H1 (cell line): Measurements from ENCODE around the gene GNB1L. TPM values are rescaled to one million over a fixed set of nuclear protein-coding genes. Genes with fewer than 3 reads are reported as not detected.

Experiments
- CTCF ChIA-PET: fragments of 300-600 bp; sonication (Branson Sonifier 250); formaldehyde crosslinking; loops from one replicate; lab custom pipeline; 2021; ENCODE audit not compliant: partially characterized antibody; lab: Charles Lee
- POLR2A ChIA-PET: fragments of 300-600 bp; sonication (Branson Sonifier 250); formaldehyde crosslinking; loops from one replicate; lab custom pipeline; 2021; ENCODE audit warnings: inconsistent platforms; ENCODE audit not compliant: partially characterized antibody; lab: Charles Lee
- DNase-seq, 2 experiments: peaks; one replicate each; pipeline versions ENCODE4 v3.0.0 to v3.0.0-alpha.2; 2010 to 2022; ENCODE audit warnings: low spot score in 2 of 2, low read depth in 1 of 2, mixed read lengths in 1 of 2
- FAIRE-seq: peaks from 2 replicates; lab custom pipeline; 2011; peaks lifted over from hg19 to GRCh38; lab: Jason Lieb, UNC
- H2AFZ ChIP-seq: 2 replicates; pipeline ENCODE4 v1.8.1; 2012; ENCODE audit warnings: low read length, inconsistent platforms
- H2AK5ac ChIP-seq: 2 replicates; pipeline ENCODE4 v1.6.1; 2013; ENCODE audit warnings: low read depth, low read length
- H2BK120ac ChIP-seq: replicated peaks from 2 replicates; pipeline ENCODE3; 2013; ENCODE audit warnings: low read depth, low read length, inconsistent platforms
- H2BK12ac ChIP-seq: 2 replicates; pipeline ENCODE4 v1.6.1; 2013; ENCODE audit warnings: low read depth, low read length
- H2BK15ac ChIP-seq: 2 replicates; pipeline ENCODE4 v1.6.1; 2013; ENCODE audit warnings: low read length
- H2BK20ac ChIP-seq: 2 replicates; pipeline ENCODE4 v1.6.1; 2013; ENCODE audit warnings: low read length
- H2BK5ac ChIP-seq: 2 replicates; pipeline ENCODE4 v1.6.1; 2013; ENCODE audit warnings: low read depth, low read length
- H3K14ac ChIP-seq: 2 replicates; pipeline ENCODE4 v1.6.1; 2013; ENCODE audit warnings: inconsistent platforms; ENCODE audit not compliant: insufficient read length
- H3K18ac ChIP-seq: 2 replicates; pipeline ENCODE4 v1.6.1; 2013; ENCODE audit warnings: low read length; ENCODE audit errors: extremely low read depth
- H3K23ac ChIP-seq: 2 replicates; pipeline ENCODE4 v1.6.1; 2013; ENCODE audit warnings: inconsistent platforms; ENCODE audit not compliant: insufficient read length
- H3K23me2 ChIP-seq: 2 replicates; pipeline ENCODE4 v1.6.1; 2013; ENCODE audit warnings: low read depth, low read length
- H3K27ac ChIP-seq: 2 replicates; pipeline ENCODE4 v1.6.1; 2011; ENCODE audit warnings: low read depth, low read length, inconsistent platforms
- H3K27me3 ChIP-seq, 4 experiments: replicated peaks in 1 of 4; 1 replicate in 1 of 4; 2 replicates in 3 of 4; pipeline versions ENCODE4 v1.6.1 to v1.8.1; 2011 to 2013; ENCODE audit warnings: low read length in 3 of 4, mild to moderate bottlenecking in 3 of 4, inconsistent platforms in 2 of 4, mixed read lengths in 2 of 4, moderate library complexity in 1 of 4; ENCODE audit not compliant: control insufficient read depth in 3 of 4, insufficient read depth in 3 of 4; ENCODE audit errors: extremely low read depth in 1 of 4
- H3K36me3 ChIP-seq, 4 experiments: 2 replicates each; pipeline versions ENCODE4 v1.6.1 to v1.8.1; 2011 to 2013; ENCODE audit warnings: mild to moderate bottlenecking in 4 of 4, low read length in 3 of 4, moderate library complexity in 2 of 4, control low read depth in 1 of 4, inconsistent platforms in 1 of 4; ENCODE audit not compliant: insufficient read depth in 4 of 4, control insufficient read depth in 2 of 4
- H3K4ac ChIP-seq: replicated peaks from 2 replicates; pipeline ENCODE3; 2013; ENCODE audit warnings: low read length, low read depth, mixed read lengths, inconsistent platforms; ENCODE audit not compliant: insufficient read length
- H3K4me1 ChIP-seq, 4 experiments: replicated peaks in 1 of 4; 1 replicate in 1 of 4; 2 replicates in 3 of 4; pipeline versions ENCODE4 v1.6.1 to v1.8.1; 2011 to 2013; ENCODE audit warnings: low read length in 3 of 4, inconsistent platforms in 2 of 4, mixed read lengths in 1 of 4; ENCODE audit not compliant: insufficient read depth in 4 of 4, control insufficient read depth in 3 of 4
- H3K4me2 ChIP-seq, 2 experiments: 2 replicates each; pipeline versions ENCODE4 v1.6.1 to v1.8.1; 2011 to 2013; ENCODE audit warnings: low read depth in 2 of 2, low read length in 2 of 2, control low read depth in 1 of 2, inconsistent platforms in 1 of 2, mild to moderate bottlenecking in 1 of 2; ENCODE audit not compliant: insufficient read depth in 1 of 2
- H3K4me3 ChIP-seq, 4 experiments: fragments of 200-600, 300-600 bp in 1 of 4; sonication (generic), shearing (Covaris generic), sonication (Bioruptor Twin) in 1 of 4; 2 replicates each; pipeline versions ENCODE4 v1.5.1 to v1.8.1; 2011 to 2016; ENCODE audit warnings: low read length in 4 of 4, low read depth in 3 of 4, control low read depth in 2 of 4, inconsistent platforms in 2 of 4, mild to moderate bottlenecking in 2 of 4, mixed read lengths in 1 of 4, moderate library complexity in 1 of 4; ENCODE audit not compliant: insufficient read depth in 2 of 4; ENCODE audit errors: extremely low read depth in 1 of 4
- H3K56ac ChIP-seq: replicated peaks from 2 replicates; pipeline ENCODE3; 2013; ENCODE audit warnings: low read depth, mild to moderate bottlenecking, mixed read lengths, low read length, inconsistent platforms; ENCODE audit not compliant: insufficient read length
- H3K79me1 ChIP-seq: 2 replicates; pipeline ENCODE4 v1.6.1; 2013; ENCODE audit warnings: low read depth, low read length, control low read depth
- H3K79me2 ChIP-seq, 2 experiments: 2 replicates each; pipeline versions ENCODE4 v1.6.1 to v1.8.1; 2012 to 2013; ENCODE audit warnings: low read length in 2 of 2, mild to moderate bottlenecking in 2 of 2, inconsistent platforms in 1 of 2; ENCODE audit not compliant: insufficient read depth in 2 of 2, control insufficient read depth in 1 of 2
- H3K9ac ChIP-seq, 4 experiments: replicated peaks in 1 of 4; 1 replicate in 1 of 4; 2 replicates in 3 of 4; pipeline versions ENCODE4 v1.6.1 to v1.8.1; 2011 to 2013; ENCODE audit warnings: low read depth in 3 of 4, low read length in 3 of 4, control low read depth in 2 of 4, mild to moderate bottlenecking in 2 of 4, moderate library complexity in 2 of 4, inconsistent platforms in 1 of 4; ENCODE audit errors: extremely low read depth in 1 of 4
- H3K9me3 ChIP-seq, 2 experiments: 2 replicates each; pipeline versions ENCODE4 v1.6.1 to v1.8.1; 2012 to 2013; ENCODE audit warnings: mild to moderate bottlenecking in 2 of 2, moderate library complexity in 2 of 2, control low read depth in 1 of 2, inconsistent platforms in 1 of 2, low read depth in 1 of 2, low read length in 1 of 2, mixed read lengths in 1 of 2; ENCODE audit not compliant: insufficient read depth in 2 of 2
- H4K20me1 ChIP-seq, 2 experiments: replicated peaks in 1 of 2; 2 replicates each; pipeline versions ENCODE3 to v1.8.1; 2011 to 2013; ENCODE audit warnings: inconsistent platforms in 2 of 2, low read length in 2 of 2, mild to moderate bottlenecking in 1 of 2; ENCODE audit not compliant: insufficient read depth in 2 of 2, control insufficient read depth in 1 of 2
- H4K5ac ChIP-seq: 2 replicates; pipeline ENCODE4 v1.6.1; 2013; ENCODE audit warnings: low read length, low read depth, mixed read lengths, inconsistent platforms; ENCODE audit not compliant: insufficient read length
- H4K8ac ChIP-seq: 2 replicates; pipeline ENCODE4 v1.8.0; 2013; ENCODE audit warnings: mild to moderate bottlenecking, moderate library complexity, low read length, inconsistent platforms; ENCODE audit not compliant: insufficient read depth; ENCODE audit errors: extremely low read depth
- H4K91ac ChIP-seq: replicated peaks from 2 replicates; pipeline ENCODE3; 2013; ENCODE audit warnings: low read length, mixed read lengths, inconsistent platforms; ENCODE audit not compliant: insufficient read length
- ATF2 ChIP-seq: IDR thresholded peaks from 2 replicates; pipeline ENCODE4 v1.6.1; 2012; ENCODE audit warnings: low read length, inconsistent platforms
- CTCF ChIP-seq, 3 experiments: IDR thresholded peaks; 1 replicate in 2 of 3; 2 replicates in 1 of 3; pipeline versions ENCODE4 v1.5.1 to v1.6.1; 2011; ENCODE audit warnings: low read length in 3 of 3, mild to moderate bottlenecking in 3 of 3, inconsistent platforms in 2 of 3, low read depth in 1 of 3, moderate library complexity in 1 of 3; ENCODE audit not compliant: insufficient read depth in 1 of 3; ENCODE audit errors: control extremely low read depth in 1 of 3
- RAD21 ChIP-seq, 2 experiments: IDR thresholded peaks in 1 of 2; conservative IDR thresholded peaks in 1 of 2; 2 replicates each; pipeline ENCODE4 v1.6.1; 2011; ENCODE audit warnings: low read depth in 2 of 2, low read length in 2 of 2, improper control_type of control experiment in 1 of 2, inconsistent platforms in 1 of 2, mild to moderate bottlenecking in 1 of 2, moderate library complexity in 1 of 2
- SP1 ChIP-seq: IDR thresholded peaks from 2 replicates; pipeline ENCODE4 v1.6.1; 2011; ENCODE audit warnings: low read depth, low read length
- TAF1 ChIP-seq: IDR thresholded peaks from 2 replicates; pipeline ENCODE4 v1.6.1; 2011; ENCODE audit warnings: mild to moderate bottlenecking, low read depth, low read length
- USF2 ChIP-seq: IDR thresholded peaks from 2 replicates; pipeline ENCODE4 v1.6.1; 2011; ENCODE audit warnings: low read length, improper control_type of control experiment
- ZNF274 ChIP-seq: IDR thresholded peaks from 2 replicates; pipeline ENCODE4 v1.7.0; 2012; ENCODE audit warnings: low read length, borderline replicate concordance; ENCODE audit errors: extremely low read depth
- WGBS, 2 experiments: shearing (Covaris generic) in 1 of 2; methylation state at CpG; one replicate each; pipeline versions ENCODE4 v1.1.6 to v1.1.7; 2013 to 2015; ENCODE audit warnings: low lambda C conversion rate in 2 of 2, mixed read lengths in 2 of 2, inconsistent platforms in 1 of 2, low coverage in 1 of 2, missing lambda C conversion rate in 1 of 2; ENCODE audit not compliant: insufficient replicate concordance in 2 of 2, insufficient coverage in 1 of 2, insufficient read length in 1 of 2; ENCODE audit errors: extremely low coverage in 1 of 2, missing lambda C conversion rate in 1 of 2; 5-methylcytosine and 5-hydroxymethylcytosine counted together
- polyA plus RNA-seq, 7 experiments: library from polyadenylated mRNA; depleted of rRNA in 3 of 7; stranded (reverse) in 5 of 7; unstranded in 2 of 7; fragments of >200 nt in 5 of 7; fragments of 200-250 nt in 2 of 7; gene quantifications; 1 replicate in 5 of 7; 2 replicates in 1 of 7; 4 replicates in 1 of 7; pipeline versions ENCODE4 v1.2.1 to v1.2.3, GENCODE V29; 2011 to 2013; ENCODE audit warnings: missing spikeins in 2 of 7, mixed read lengths in 2 of 7
- total RNA-seq: library from RNA; stranded (reverse); fragmentation: NEBNext Ultra II Directional; extraction: Animal tissue kit (Norgen Biotek cat#: 25700); gene quantifications from 2 replicates; pipeline ENCODE4 v1.2.1, GENCODE V29; 2021

GNB1L gene
- total and polyA plus RNA-seq, 2 of the 8 experiments (the other 6 are each of a cell fraction or from before 2014, with no cell fraction given) = 14.0 to 15.6 TPM

GRCh38 chr22:19889951-19890350, 35.3 kb upstream of the GNB1L start:
- Histone ChIP-seq H3K4ac (no peak overlapping the region), H3K4me1 (peaks cover 7 to 20% (median 18%) of the 10 kb centered on the region in 4 experiments), H3K9me3 (no peaks in the 10 kb centered on the region), H2BK5ac (peak overlapping the region; percentile 45; the same call in 1 of the 2 replicates), H2BK20ac (peak overlapping the region; percentile 92; the same call in 1 of the 2 replicates), H3K4me3 (no peak overlapping the region), H4K91ac (peak overlapping the region; percentile 88), H4K20me1 (no peaks in the 10 kb centered on the region), H3K23ac (no peak overlapping the region), H2AK5ac (no peak overlapping the region), H2BK15ac (peak overlapping the region; percentile 96), H3K23me2 (no peaks in the 10 kb centered on the region), H3K36me3 (no peaks in the 10 kb centered on the region), H3K9ac (no peak overlapping the region), H3K18ac (no peak overlapping the region), H3K27ac (no peak overlapping the region), H3K79me2 (no peaks in the 10 kb centered on the region), H4K8ac (no peak overlapping the region), H2AFZ (no peak overlapping the region), H3K14ac (no peak overlapping the region), H3K27me3 (peaks cover 0 to 2% (median 0%) of the 10 kb centered on the region in 4 experiments; a peak in 4 of 7 replicates), H4K5ac (no peak overlapping the region), H2BK120ac (peak overlapping the region; percentile 79), H3K79me1 (no peaks in the 10 kb centered on the region), H2BK12ac (peak overlapping the region; percentile 45; the same call in 1 of the 2 replicates), H3K4me2 (no peak overlapping the region), H3K56ac (no peak overlapping the region)
- DNase-seq (no peak), FAIRE-seq (no peak)
- CTCF ChIA-PET = interaction anchor here (0.7 to 9.5 kb wide), 15 partner anchors 9 to 210 kb away, joined by 3 to 69 read pairs (median 5); no protein-coding TSS in a partner anchor
- 91% methylated on average over 9 of the region's 9 CpGs; no CpG with 5 or more reads in 1 of the 2 experiments for WGBS, 2 experiments
- POLR2A ChIA-PET = interaction anchor here (0.7 to 1.4 kb wide), 4 partner anchors 9 to 191 kb away, joined by 3 read pairs; no protein-coding TSS in a partner anchor
- TF ChIP-seq TAF1 = no peak
- TF ChIP-seq RAD21 (IDR thresholded peaks at IDR 0.05 in 1 of 2, conservative IDR thresholded peaks at IDR 0.05 in 1 of 2; ENCODE audit: low read depth in 2 of 2, low read length in 2 of 2) = no peak
- TF ChIP-seq ATF2 = no peak
- TF ChIP-seq ZNF274 = no peak
- no peak for TF ChIP-seq SP1
- no peak for TF ChIP-seq CTCF (IDR thresholded peaks at IDR 0.05; ENCODE audit: control extremely low read depth in 1 of 3, insufficient read depth in 1 of 3, low read depth in 1 of 3, low read length in 3 of 3)
- no peak for TF ChIP-seq USF2
